ENCODE results near the gene MRPL42. TPM values are rescaled to one million over a fixed set of nuclear protein-coding genes. Genes with fewer than 3 reads are reported as not detected.

Gene MRPL42
- total RNA-seq, 6 experiments from 2014 or later = 25.8 to 44.5 (median 32.1) TPM

DNA sequence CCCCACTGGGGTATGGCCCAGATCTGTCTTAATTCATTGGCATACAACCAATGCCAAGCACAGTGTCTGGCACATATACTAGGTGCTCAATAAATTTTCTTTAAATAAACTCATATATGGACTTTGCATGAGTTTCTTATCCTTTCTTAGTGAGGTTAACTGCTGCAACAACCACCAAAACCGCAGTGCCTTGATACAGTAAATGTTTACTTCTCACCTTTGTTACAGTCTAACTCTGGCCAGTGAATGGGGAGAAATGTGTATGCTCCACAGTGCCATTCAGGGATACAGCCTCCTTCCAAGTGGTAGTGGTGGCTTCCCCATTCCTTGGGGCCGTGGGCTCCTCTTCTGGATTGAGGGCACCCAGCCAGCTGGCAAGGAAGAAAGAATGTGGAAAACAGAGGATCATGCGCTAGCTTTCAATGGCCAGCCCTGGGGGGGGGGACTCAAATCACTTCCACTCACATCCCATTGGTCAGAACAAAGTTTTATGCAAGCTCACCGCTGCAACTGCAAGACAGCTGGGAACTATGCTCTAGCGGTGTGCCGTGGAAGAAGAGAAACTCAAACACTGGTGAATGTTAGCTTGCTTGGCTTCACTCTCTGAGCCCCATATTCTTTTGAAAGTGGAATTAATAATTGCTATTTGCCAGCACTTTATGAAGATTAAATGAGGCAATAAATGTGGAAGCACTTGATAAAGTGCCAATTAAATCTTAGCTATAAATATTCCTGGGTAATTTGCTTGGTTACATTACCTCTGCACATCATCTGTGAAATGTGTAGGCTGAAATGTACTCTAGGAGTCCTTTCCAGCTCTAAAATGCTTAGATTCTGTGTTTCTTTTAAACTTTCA, 54.1 kb downstream of the MRPL42 start:
- peaks cover 0 to 5% (median 0%) of the 10 kb centered on the region in 4 donors for H3K4me1 ChIP-seq
- DNase-seq = no peak
- peak in 1 of 4 donors; percentile 21 for ATAC-seq
- no peak overlapping the region for H3K4me3 ChIP-seq
- no peaks in the 10 kb centered on the region for H3K36me3 ChIP-seq
- no peak for TF ChIP-seq POLR2A (IDR thresholded peaks at IDR 0.05)
- TF ChIP-seq, protein P1, sequence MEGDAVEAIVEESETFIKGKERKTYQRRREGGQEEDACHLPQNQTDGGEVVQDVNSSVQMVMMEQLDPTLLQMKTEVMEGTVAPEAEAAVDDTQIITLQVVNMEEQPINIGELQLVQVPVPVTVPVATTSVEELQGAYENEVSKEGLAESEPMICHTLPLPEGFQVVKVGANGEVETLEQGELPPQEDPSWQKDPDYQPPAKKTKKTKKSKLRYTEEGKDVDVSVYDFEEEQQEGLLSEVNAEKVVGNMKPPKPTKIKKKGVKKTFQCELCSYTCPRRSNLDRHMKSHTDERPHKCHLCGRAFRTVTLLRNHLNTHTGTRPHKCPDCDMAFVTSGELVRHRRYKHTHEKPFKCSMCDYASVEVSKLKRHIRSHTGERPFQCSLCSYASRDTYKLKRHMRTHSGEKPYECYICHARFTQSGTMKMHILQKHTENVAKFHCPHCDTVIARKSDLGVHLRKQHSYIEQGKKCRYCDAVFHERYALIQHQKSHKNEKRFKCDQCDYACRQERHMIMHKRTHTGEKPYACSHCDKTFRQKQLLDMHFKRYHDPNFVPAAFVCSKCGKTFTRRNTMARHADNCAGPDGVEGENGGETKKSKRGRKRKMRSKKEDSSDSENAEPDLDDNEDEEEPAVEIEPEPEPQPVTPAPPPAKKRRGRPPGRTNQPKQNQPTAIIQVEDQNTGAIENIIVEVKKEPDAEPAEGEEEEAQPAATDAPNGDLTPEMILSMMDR (IDR thresholded peaks at IDR 0.05) = no peak
- intact Hi-C loops (cut with DNase I) = no loop called here
- no peak overlapping the region for H3K27ac ChIP-seq
- 70% methylated on average over 6 of the region's 6 CpGs for WGBS (ENCODE audit: insufficient coverage, low coverage, low lambda C conversion rate, missing lambda C conversion rate)
- no peaks in the 10 kb centered on the region for H3K9me3 ChIP-seq
- H3K27me3 ChIP-seq = no peaks in the 10 kb centered on the region

DNA sequence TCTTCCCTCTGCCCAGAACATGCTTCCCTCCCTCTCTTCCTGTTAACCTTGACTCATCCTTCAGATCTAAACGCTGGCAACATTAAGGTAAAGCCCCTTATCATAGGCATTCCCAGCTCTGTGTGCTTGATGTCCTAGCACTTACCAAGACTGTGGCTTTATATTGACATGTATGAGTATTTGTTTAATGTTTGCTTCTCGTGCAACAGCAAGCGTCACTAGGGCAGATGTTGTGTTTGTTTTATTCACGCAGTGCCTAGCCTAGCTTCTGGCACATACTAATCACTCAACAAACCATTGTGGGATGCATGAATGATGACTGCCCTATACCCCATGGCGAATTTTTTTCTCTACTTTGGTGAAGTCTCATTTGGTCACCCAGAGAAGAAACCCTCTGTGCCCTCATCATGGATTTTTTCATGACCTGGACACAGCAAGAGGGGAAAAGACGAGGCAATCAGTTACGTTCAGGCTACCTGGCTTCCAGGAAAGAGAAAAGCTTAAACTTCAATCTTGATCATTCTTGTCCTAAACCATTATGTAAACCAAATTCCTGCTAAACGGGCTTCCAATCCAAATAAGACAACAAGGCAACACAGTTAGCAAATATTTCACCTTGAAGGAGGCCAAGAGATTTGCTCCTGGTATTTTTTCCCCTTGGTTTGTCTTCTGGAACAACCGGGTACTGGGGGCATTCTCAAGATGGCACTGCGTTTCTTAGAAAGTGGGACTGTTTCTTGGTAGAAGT, 57.2 kb downstream of the MRPL42 start:
- no peaks in the 10 kb centered on the region for H3K27me3 ChIP-seq
- H3K9me3 ChIP-seq = no peaks in the 10 kb centered on the region
- 42% methylated on average over 10 of the region's 10 CpGs for WGBS (ENCODE audit: insufficient coverage, low coverage, low lambda C conversion rate, missing lambda C conversion rate)
- intact Hi-C loops (cut with DNase I) = no loop called here
- H3K36me3 ChIP-seq = no peaks in the 10 kb centered on the region
- no peak overlapping the region for H3K4me3 ChIP-seq
- DNase-seq (no peak), ATAC-seq (peak; percentile 65 to 78 (median 71))
- TF ChIP-seq, protein P1 (IDR thresholded peaks at IDR 0.05) = no peak
- no peak for TF ChIP-seq POLR2A (IDR thresholded peaks at IDR 0.05)
- no peak overlapping the region for H3K27ac ChIP-seq
- peaks cover 0 to 5% (median 0%) of the 10 kb centered on the region in 4 donors for H3K4me1 ChIP-seq

DNA sequence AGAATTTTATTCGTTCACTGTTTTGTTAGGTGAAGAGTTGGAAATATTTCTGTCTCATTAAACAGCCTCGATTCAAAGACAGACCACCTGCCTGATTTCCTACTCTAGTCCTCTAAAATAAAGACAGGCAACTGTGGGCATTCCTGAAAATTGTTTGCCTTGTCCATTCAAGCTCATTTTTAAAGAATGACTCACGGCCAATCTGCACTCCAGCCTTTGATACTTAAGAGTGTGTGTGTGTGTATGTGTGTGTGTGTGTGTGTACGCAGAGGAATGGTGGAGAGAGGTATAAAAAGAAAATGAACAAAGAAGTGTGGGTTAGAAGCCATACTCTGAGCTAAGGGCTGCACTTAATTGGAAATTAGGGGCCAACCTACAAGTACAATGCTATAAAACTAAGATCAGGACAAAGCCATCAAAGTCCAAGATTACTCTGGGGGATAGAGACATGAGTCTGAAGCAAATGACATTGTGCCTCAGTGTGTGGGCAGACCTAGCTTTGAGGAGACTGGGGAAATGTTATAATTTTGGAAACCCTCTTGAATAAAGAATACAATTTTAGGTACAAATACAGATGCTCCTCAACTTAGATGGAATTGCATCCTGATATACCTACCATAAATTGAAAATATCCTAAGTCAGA, 59.6 kb downstream of the MRPL42 start:
- H3K9me3 ChIP-seq = no peaks in the 10 kb centered on the region
- WGBS (ENCODE audit: insufficient coverage, low coverage, low lambda C conversion rate, missing lambda C conversion rate) = 64% methylated on average over 4 of the region's 4 CpGs
- H3K4me1 ChIP-seq = peaks cover 0 to 5% (median 0%) of the 10 kb centered on the region in 4 donors
- no peak overlapping the region for H3K4me3 ChIP-seq
- DNase-seq (no peak), ATAC-seq (peak in 1 of 4 donors; percentile 27)
- H3K27me3 ChIP-seq = no peaks in the 10 kb centered on the region
- no peaks in the 10 kb centered on the region for H3K36me3 ChIP-seq
- TF ChIP-seq, protein P1 (IDR thresholded peaks at IDR 0.05) = no peak
- TF ChIP-seq POLR2A (IDR thresholded peaks at IDR 0.05) = no peak
- no peak overlapping the region for H3K27ac ChIP-seq
- intact Hi-C loops (cut with DNase I) = no loop called here

DNA sequence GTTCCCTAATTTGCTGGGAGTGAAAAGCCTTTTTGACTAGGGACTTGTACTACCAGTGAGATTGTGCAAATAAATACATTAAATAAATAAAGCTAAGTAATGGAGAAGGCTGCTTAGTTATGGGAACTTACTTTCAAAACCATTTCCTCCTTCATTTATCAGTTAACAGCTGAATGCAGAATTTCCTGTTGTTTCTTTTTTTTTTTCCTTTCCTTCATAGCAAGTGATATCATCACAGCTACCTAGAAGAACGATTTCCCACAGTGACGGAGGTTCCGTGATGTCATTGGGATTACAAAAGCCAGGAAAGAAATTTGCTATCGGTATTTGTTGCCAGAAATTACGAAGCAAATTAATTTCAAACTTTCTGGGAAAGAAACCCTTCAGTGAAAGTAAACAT, 63.0 kb downstream of the MRPL42 start:
- Histone ChIP-seq H3K4me1 (no peaks in the 10 kb centered on the region), H3K36me3 (no peaks in the 10 kb centered on the region), H3K27ac (no peak overlapping the region), H3K9me3 (no peaks in the 10 kb centered on the region), H3K27me3 (no peaks in the 10 kb centered on the region), H3K4me3 (no peak overlapping the region)
- 35% methylated on average over 5 of the region's 5 CpGs for WGBS (ENCODE audit: insufficient coverage, low coverage, low lambda C conversion rate, missing lambda C conversion rate)
- TF ChIP-seq, protein P1 (IDR thresholded peaks at IDR 0.05) = no peak
- no peak for TF ChIP-seq POLR2A (IDR thresholded peaks at IDR 0.05)
- DNase-seq (no peak), ATAC-seq (peak in 1 of 4 donors; percentile 51)
- intact Hi-C loops (cut with DNase I) = no loop called here
